HCT116 (cell line): ENCODE data around the gene NCAPG. TPM values are rescaled to one million over a fixed set of nuclear protein-coding genes. Genes with fewer than 3 reads are reported as not detected.

Experiments
- ATAC-seq: fragments of 200-7000 bp; cut with Tn5 transposase; 2 replicates; pipeline ENCODE4 v1.9.1; 2020; ENCODE audit warnings: mild to moderate bottlenecking, moderate library complexity
- BruUV-seq: library from RNA; stranded (reverse); fragments of 400-500 nt; replicated peaks from 2 replicates; lab custom pipeline; 2021; lab: Mats Ljungman, UMichigan
- CTCF ChIA-PET: fragments of 300-600 bp; sonication (Branson Sonifier 250); formaldehyde crosslinking; loops from one replicate; lab custom pipeline; 2021; ENCODE audit warnings: antibody characterized with exemption; lab: Charles Lee
- POLR2A ChIA-PET: fragments of 300-600, 350-600 bp; sonication (Branson Sonifier 250); formaldehyde crosslinking; loops from one replicate; lab custom pipeline; 2021; ENCODE audit warnings: antibody characterized with exemption; lab: Charles Lee
- RAD21 ChIA-PET, 2 experiments: fragments of 300-600 bp; sonication (Branson Sonifier 250); formaldehyde crosslinking; loops; one replicate each; lab custom pipeline; 2023; ENCODE audit warnings: low total read pairs in 2 of 2; ENCODE audit not compliant: uncharacterized antibody in 2 of 2, unreplicated experiment in 2 of 2, low non-redundant PET in 1 of 2; lab: Charles Lee
- DNase-seq: peaks from one replicate; pipeline ENCODE4 v3.0.0-alpha.2; 2010; ENCODE audit warnings: low read depth, low spot score
- H2AFZ ChIP-seq: fragments of 200-600 bp; shearing (Covaris generic), sonication (generic); 2 replicates; pipeline ENCODE4 v1.6.1; 2017; ENCODE audit warnings: low read depth, mixed run types, mixed read lengths, antibody characterized with exemption, low read length; ENCODE audit not compliant: poor library complexity, severe bottlenecking
- H3K27ac ChIP-seq: 2 replicates; pipeline ENCODE4 v1.5.1; 2012; ENCODE audit warnings: low read depth, low read length
- H3K27me3 ChIP-seq: fragments of 200-600 bp; sonication (generic); 2 replicates; pipeline ENCODE4 v1.6.1; 2016; ENCODE audit warnings: mixed run types, low read length, mixed read lengths; ENCODE audit not compliant: insufficient read depth
- H3K36me3 ChIP-seq, 2 experiments: fragments of 200-500 bp in 1 of 2; fragments of 200-600 bp in 1 of 2; sonication (Bioruptor generic) in 1 of 2; sonication (generic) in 1 of 2; 2 replicates each; pipeline versions ENCODE4 v1.5.1 to v1.6.1; 2014 to 2016; ENCODE audit warnings: low read length in 2 of 2, inconsistent platforms in 1 of 2, mixed read lengths in 1 of 2, mixed run types in 1 of 2; ENCODE audit not compliant: insufficient read depth in 2 of 2, control insufficient read depth in 1 of 2
- H3K4me1 ChIP-seq, 2 experiments: fragments of 200-600 bp in 1 of 2; sonication (generic) in 1 of 2; 2 replicates each; pipeline versions ENCODE4 v1.5.1 to v1.6.1; 2012 to 2017; ENCODE audit warnings: low read length in 2 of 2, inconsistent platforms in 1 of 2, mild to moderate bottlenecking in 1 of 2, mixed read lengths in 1 of 2, mixed run types in 1 of 2, moderate library complexity in 1 of 2; ENCODE audit not compliant: insufficient read depth in 2 of 2, control insufficient read depth in 1 of 2
- H3K4me2 ChIP-seq: fragments of 200-600 bp; sonication (generic); 2 replicates; pipeline ENCODE4 v1.6.1; 2017; ENCODE audit warnings: mixed run types, low read length, mixed read lengths
- H3K4me3 ChIP-seq, 2 experiments: fragments of 200-600 bp in 1 of 2; sonication (generic) in 1 of 2; replicated peaks in 1 of 2; 2 replicates each; pipeline ENCODE4 v1.5.1; 2011 to 2016; ENCODE audit warnings: low read length in 2 of 2, control low read depth in 1 of 2, low read depth in 1 of 2, mild to moderate bottlenecking in 1 of 2, mixed read lengths in 1 of 2, mixed run types in 1 of 2
- H3K79me2 ChIP-seq: fragments of 200-600 bp; sonication (generic); 2 replicates; pipeline ENCODE4 v1.6.1; 2017; ENCODE audit warnings: mild to moderate bottlenecking, mixed run types, low read length, moderate library complexity, mixed read lengths; ENCODE audit not compliant: insufficient read depth
- H3K9ac ChIP-seq: fragments of 200-600 bp; sonication (generic); 2 replicates; pipeline ENCODE4 v1.6.1; 2016; ENCODE audit warnings: low read length, mixed read lengths
- H3K9me2 ChIP-seq: fragments of 200-600 bp; sonication (generic), shearing (Covaris generic); 2 replicates; pipeline ENCODE4 v1.6.1; 2017; ENCODE audit warnings: mixed run types, mild to moderate bottlenecking, moderate library complexity; ENCODE audit not compliant: insufficient read depth
- H3K9me3 ChIP-seq, 2 experiments: fragments of 200-500 bp in 1 of 2; fragments of 200-600 bp in 1 of 2; sonication (Bioruptor generic) in 1 of 2; sonication (generic) in 1 of 2; 2 replicates each; pipeline ENCODE4 v1.6.1; 2014 to 2017; ENCODE audit warnings: low read length in 2 of 2, mixed read lengths in 2 of 2, inconsistent platforms in 1 of 2, low read depth in 1 of 2, mild to moderate bottlenecking in 1 of 2, mixed run types in 1 of 2, moderate library complexity in 1 of 2; ENCODE audit not compliant: control insufficient read depth in 1 of 2, insufficient read depth in 1 of 2
- H4K20me1 ChIP-seq: fragments of 200-600 bp; sonication (generic), shearing (Covaris generic); 2 replicates; pipeline ENCODE4 v1.6.1; 2017; ENCODE audit warnings: mixed run types, mild to moderate bottlenecking, moderate library complexity; ENCODE audit not compliant: insufficient read depth
- EGR1 ChIP-seq: IDR thresholded peaks from 2 replicates; pipeline ENCODE4 v1.6.1; 2012; ENCODE audit warnings: low read depth
- EZH2 ChIP-seq: fragments of 200-600 bp; sonication (generic); IDR thresholded peaks from 2 replicates; pipeline ENCODE4 v1.6.1; 2017; ENCODE audit warnings: antibody characterized with exemption, mixed run types
- POLR2A ChIP-seq: IDR thresholded peaks from 2 replicates; pipeline ENCODE4 v1.7.0; 2011; ENCODE audit warnings: borderline replicate concordance; ENCODE audit not compliant: insufficient read depth, insufficient read length; ENCODE audit errors: extremely low read depth
- POLR2AphosphoS5 ChIP-seq: IDR thresholded peaks from 2 replicates; pipeline ENCODE4 v1.6.1; 2011; ENCODE audit warnings: mild to moderate bottlenecking, low read depth, low read length, moderate library complexity
- SRF ChIP-seq: IDR thresholded peaks from 2 replicates; pipeline ENCODE4 v1.6.1; 2012; ENCODE audit warnings: low read depth
- intact Hi-C: fragments of 100-400 bp; cut with micrococcal nuclease; formaldehyde crosslinking; loops from 2 replicates; pipeline ENCODE4 v1.10.0; 2022
- total RNA-seq: library from RNA; stranded (reverse); gene quantifications from one replicate; pipeline ENCODE4 v1.2.1, GENCODE V29; 2021; ENCODE audit not compliant: unreplicated experiment

Gene NCAPG
- total RNA-seq, 1 experiment from 2014 or later = 79.4 TPM

GRCh38 chr4:17763416-17763815 lies 47.4 kb upstream of the NCAPG start:
- POLR2A ChIA-PET = no interaction called here
- Histone ChIP-seq H2AFZ (no peak overlapping the region), H3K79me2 (no peaks in the 10 kb centered on the region), H4K20me1 (no peaks in the 10 kb centered on the region), H3K4me2 (no peak overlapping the region), H3K9me3 (no peaks in the 10 kb centered on the region), H3K27me3 (peaks cover 2% of the 10 kb centered on the region; the same call in 1 of the 2 replicates), H3K9ac (no peak overlapping the region), H3K4me3 (no peak overlapping the region), H3K27ac (no peak overlapping the region), H3K36me3 (no peaks in the 10 kb centered on the region), H3K9me2 (no peaks in the 10 kb centered on the region), H3K4me1 (no peaks in the 10 kb centered on the region)
- intact Hi-C loops = no loop called here
- DNase-seq (no peak), ATAC-seq (no peak)
- CTCF ChIA-PET = no interaction called here
- TF ChIP-seq SRF (no peak), EGR1 (no peak), POLR2AphosphoS5 (no peak), POLR2A (no peak)
- RAD21 ChIA-PET = no interaction called here
- no TSS peak for BruUV-seq

GRCh38 chr4:17763931-17764330 lies 46.8 kb upstream of the NCAPG start:
- intact Hi-C loops = no loop called here

More at GRCh38 chr4:17763931-17764330, 46.8 kb upstream of the NCAPG start:
- CTCF ChIA-PET = no interaction called here
- H3K27ac ChIP-seq = no peak overlapping the region
- H3K9me3 ChIP-seq = no peaks in the 10 kb centered on the region
- DNase-seq (no peak), ATAC-seq (no peak)
- POLR2A ChIA-PET = no interaction called here
- no peak overlapping the region for H2AFZ ChIP-seq
- H3K9me2 ChIP-seq = no peaks in the 10 kb centered on the region
- no peaks in the 10 kb centered on the region for H4K20me1 ChIP-seq
- no peak for TF ChIP-seq EZH2
- TF ChIP-seq POLR2A = no peak
- RAD21 ChIA-PET = no interaction called here
- H3K79me2 ChIP-seq = no peaks in the 10 kb centered on the region
- no TSS peak for BruUV-seq
- no peak overlapping the region for H3K9ac ChIP-seq
- H3K27me3 ChIP-seq = no peaks in the 10 kb centered on the region
- H3K4me2 ChIP-seq = no peak overlapping the region
- no peak overlapping the region for H3K4me3 ChIP-seq
- H3K36me3 ChIP-seq = no peaks in the 10 kb centered on the region
- no peaks in the 10 kb centered on the region for H3K4me1 ChIP-seq
